ENCODE results near the gene PNCK. TPM values are rescaled to one million over a fixed set of nuclear protein-coding genes. Genes with fewer than 3 reads are reported as not detected.
A peak's percentile ranks its signal among the peaks of the same experiment; 100 is the strongest.

Gene PNCK
- total RNA-seq (0.54 TPM), polyA plus RNA-seq (not detected)

DNA sequence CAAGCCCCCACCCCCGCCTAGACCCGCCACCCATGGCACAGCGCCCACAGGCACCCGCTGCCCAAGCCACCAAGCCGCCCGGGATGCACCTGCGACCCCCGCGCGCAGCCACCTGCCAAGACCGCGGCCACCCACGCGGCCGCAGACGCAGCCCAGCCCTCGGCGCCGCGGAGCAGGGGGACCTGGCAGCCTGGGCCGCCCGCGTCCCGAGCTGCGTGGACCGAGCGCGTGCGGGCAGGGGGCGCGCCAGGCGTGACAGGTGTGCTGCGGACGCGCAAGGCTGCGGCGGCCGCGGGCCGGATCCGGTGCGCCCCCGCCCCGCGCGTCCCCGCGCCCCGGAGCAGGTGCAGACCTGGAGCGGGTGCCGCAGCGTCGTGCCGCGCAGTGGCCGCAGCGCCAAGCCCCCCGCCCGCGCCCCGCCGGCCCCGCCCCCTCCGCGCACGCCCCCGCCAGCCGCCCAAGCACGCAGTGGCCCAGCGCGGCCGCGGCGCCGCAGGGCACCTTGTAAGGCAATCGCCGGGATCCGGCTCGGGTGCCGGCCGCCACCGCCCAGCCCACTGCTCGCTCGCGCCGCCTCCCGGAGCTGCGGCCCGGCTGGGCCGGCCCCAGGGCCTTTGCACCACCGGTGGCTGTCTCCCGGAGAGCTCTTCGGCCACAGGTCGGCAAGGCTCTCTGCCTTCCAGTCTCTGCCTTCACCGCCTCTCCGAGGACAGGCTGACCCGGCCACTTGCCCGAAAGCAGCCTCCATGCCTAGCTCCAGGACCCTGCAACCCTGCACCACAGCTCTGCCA, at the start of gene PNCK:
Gene PNCK, minus strand, starts transcription at position 386 of the 791 bp plus-strand sequence. CDS start 737 bp downstream, outside the sequence.
- Histone ChIP-seq H3K4me1 (ENCODE audit: control insufficient read depth, insufficient read depth, low read length, poor library complexity, severe bottlenecking) (no peaks in the 10 kb centered on the region), H3K27me3 (ENCODE audit: control insufficient read depth, insufficient read depth, low read length) (no peaks in the 10 kb centered on the region), H3K27ac (ENCODE audit: insufficient read depth, low read length, poor library complexity, severe bottlenecking) (no peak within 1 kb of the TSS), H3K36me3 (ENCODE audit: control insufficient read depth, insufficient read depth, low read length) (no peaks in the 10 kb centered on the region), H3K9me3 (ENCODE audit: control insufficient read depth in 2 of 2, low read length in 2 of 2) (no peaks in the 10 kb centered on the region), H3K4me3 (ENCODE audit: low read depth, low read length) (no peak within 1 kb of the TSS)
- Mint-ChIP-seq H3K27ac (peak within 1 kb of the TSS in 1 of 3 donors; percentile 56), H3K9me3 (peaks cover 0 to 1% (median 0%) of the 10 kb centered on the region in 7 donors), H3K4me1 (peaks cover 0 to 3% (median 0%) of the 10 kb centered on the region in 4 donors), H3K4me3 (peak within 1 kb of the TSS in 1 of 4 donors; percentile 71), H3K27me3 (peaks cover 16% of the 10 kb centered on the region), H3K36me3 (no peaks in the 10 kb centered on the region)
- ATAC-seq (ENCODE audit: low read depth in 2 of 2) (no peak), DNase-seq (no peak)

- H3K27me3 ChIP-seq (ENCODE audit: control insufficient read depth, insufficient read depth, low read length): no peaks in the 10 kb centered on the region
- Mint-ChIP-seq H3K9me3 (peaks cover 0 to 1% (median 0%) of the 10 kb centered on the region in 7 donors), H3K27me3 (no peaks in the 10 kb centered on the region), H3K36me3 (peaks cover 6% of the 10 kb centered on the region), H3K4me1 (peaks cover 0 to 44% (median 14%) of the 10 kb centered on the region in 4 donors), H3K27ac (peak overlapping the region; percentile 75 to 94 (median 87)), H3K4me3 (peak overlapping the region; percentile 86 to 94 (median 90))
- peak overlapping the region; percentile 64 for H3K4me3 ChIP-seq (ENCODE audit: low read depth, low read length)
- ATAC-seq (ENCODE audit: low read depth in 2 of 2): no peak
- no peak for DNase-seq
- peaks cover 16% of the 10 kb centered on the region for H3K36me3 ChIP-seq (ENCODE audit: control insufficient read depth, insufficient read depth, low read length)
- peaks cover 46% of the 10 kb centered on the region for H3K4me1 ChIP-seq (ENCODE audit: control insufficient read depth, insufficient read depth, low read length, poor library complexity, severe bottlenecking)
- H3K27ac ChIP-seq (ENCODE audit: insufficient read depth, low read length, poor library complexity, severe bottlenecking): peak overlapping the region; percentile 76
- no peaks in the 10 kb centered on the region for H3K9me3 ChIP-seq (ENCODE audit: control insufficient read depth in 2 of 2, low read length in 2 of 2)
Observed at GRCh38 chrX:153722704-153723350, 49.2 kb upstream of the PNCK start.

DNA sequence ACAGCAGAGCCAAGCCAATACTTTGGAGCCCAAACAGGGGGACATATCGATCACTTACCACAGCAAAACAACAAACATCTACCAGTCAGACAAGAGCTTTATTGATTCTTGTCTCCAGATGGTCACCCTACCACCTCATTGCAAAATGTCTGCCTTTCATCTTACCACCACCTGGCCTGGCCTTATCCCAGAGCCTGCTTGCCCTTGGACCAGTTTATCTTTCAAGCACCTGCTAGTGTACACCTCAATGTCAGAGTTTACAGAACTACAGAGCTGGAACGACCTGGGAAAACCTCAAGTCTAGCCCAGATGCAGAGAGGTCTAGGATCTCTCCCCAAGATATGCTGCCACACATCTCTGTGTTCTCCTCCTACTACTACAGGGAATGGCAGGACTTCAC, 46.1 kb upstream of the PNCK start:
- Histone ChIP-seq H3K27ac (ENCODE audit: insufficient read depth, low read length, poor library complexity, severe bottlenecking) (no peak overlapping the region), H3K4me1 (ENCODE audit: control insufficient read depth, insufficient read depth, low read length, poor library complexity, severe bottlenecking) (peaks cover 15% of the 10 kb centered on the region), H3K9me3 (ENCODE audit: control insufficient read depth in 2 of 2, low read length in 2 of 2) (no peaks in the 10 kb centered on the region), H3K36me3 (ENCODE audit: control insufficient read depth, insufficient read depth, low read length) (peaks cover 35% of the 10 kb centered on the region), H3K27me3 (ENCODE audit: control insufficient read depth, insufficient read depth, low read length) (no peaks in the 10 kb centered on the region), H3K4me3 (ENCODE audit: low read depth, low read length) (no peak overlapping the region)
- DNase-seq: no peak
- Mint-ChIP-seq H3K9me3 (peaks cover 0 to 1% (median 0%) of the 10 kb centered on the region in 7 donors), H3K4me1 (peaks cover 0 to 32% (median 13%) of the 10 kb centered on the region in 4 donors), H3K27me3 (no peaks in the 10 kb centered on the region), H3K27ac (no peak overlapping the region), H3K4me3 (peak overlapping the region in 1 of 4 donors; percentile 32), H3K36me3 (peaks cover 9% of the 10 kb centered on the region)
- ATAC-seq (ENCODE audit: low read depth in 2 of 2): no peak

DNA sequence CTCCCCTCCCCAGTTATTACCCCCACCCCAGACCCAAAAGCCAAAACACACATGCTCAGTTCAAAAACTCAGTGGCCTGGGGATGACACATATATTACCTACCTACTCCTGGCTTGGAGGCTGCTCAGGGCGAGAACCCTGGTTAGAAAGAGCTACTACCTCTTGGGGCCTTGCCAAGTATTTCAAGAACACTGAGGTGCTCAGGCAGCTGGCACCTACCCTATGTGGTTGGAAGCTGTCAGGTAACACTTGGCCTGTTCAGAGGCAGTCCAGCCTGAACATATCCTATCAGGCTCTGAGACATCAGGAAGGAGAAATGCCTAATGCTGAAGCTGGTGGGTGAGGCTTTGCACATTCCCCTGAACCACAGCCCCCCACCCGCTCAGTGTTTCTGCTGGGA, 45.6 kb upstream of the PNCK start:
- peak overlapping the region in 1 of 4 donors; percentile 32 for H3K4me3 Mint-ChIP-seq
- peak overlapping the region in 1 of 3 donors; percentile 12 for H3K27ac Mint-ChIP-seq
- H3K4me1 Mint-ChIP-seq: peaks cover 0 to 32% (median 13%) of the 10 kb centered on the region in 4 donors
- no peak for DNase-seq
- H3K4me3 ChIP-seq (ENCODE audit: low read depth, low read length): no peak overlapping the region
- H3K36me3 Mint-ChIP-seq: peaks cover 11% of the 10 kb centered on the region
- H3K9me3 Mint-ChIP-seq: peaks cover 0 to 1% (median 0%) of the 10 kb centered on the region in 7 donors
- no peaks in the 10 kb centered on the region for H3K27me3 ChIP-seq (ENCODE audit: control insufficient read depth, insufficient read depth, low read length)
- H3K27me3 Mint-ChIP-seq: no peaks in the 10 kb centered on the region
- peaks cover 15% of the 10 kb centered on the region for H3K4me1 ChIP-seq (ENCODE audit: control insufficient read depth, insufficient read depth, low read length, poor library complexity, severe bottlenecking)
- H3K9me3 ChIP-seq (ENCODE audit: control insufficient read depth in 2 of 2, low read length in 2 of 2): no peaks in the 10 kb centered on the region
- H3K27ac ChIP-seq (ENCODE audit: insufficient read depth, low read length, poor library complexity, severe bottlenecking): no peak overlapping the region
- H3K36me3 ChIP-seq (ENCODE audit: control insufficient read depth, insufficient read depth, low read length): peaks cover 39% of the 10 kb centered on the region
- ATAC-seq (ENCODE audit: low read depth in 2 of 2): no peak

DNA sequence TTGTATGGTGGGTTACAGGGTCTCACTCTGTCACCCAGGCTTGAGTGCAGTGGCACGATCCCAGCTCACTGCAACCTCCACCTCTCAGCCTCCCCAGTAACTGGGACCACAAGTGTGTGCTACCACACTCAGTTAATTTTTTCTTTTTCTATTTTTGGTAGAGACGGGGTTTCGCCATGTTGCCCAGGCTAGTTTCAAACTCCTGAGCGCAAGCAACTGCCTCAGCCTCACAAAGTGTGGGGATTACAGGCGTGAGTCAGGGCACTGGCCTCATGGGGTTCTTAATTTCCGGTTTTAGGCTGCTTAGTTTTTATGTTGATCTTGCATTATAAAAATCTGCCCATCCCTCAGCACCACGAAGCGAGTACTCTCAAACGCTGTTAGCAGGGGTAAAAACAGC, 43.8 kb upstream of the PNCK start:
- Mint-ChIP-seq H3K27ac (no peak overlapping the region), H3K4me3 (no peak overlapping the region), H3K36me3 (peaks cover 12% of the 10 kb centered on the region), H3K27me3 (no peaks in the 10 kb centered on the region), H3K4me1 (peaks cover 0 to 24% (median 13%) of the 10 kb centered on the region in 4 donors), H3K9me3 (peaks cover 0 to 1% (median 0%) of the 10 kb centered on the region in 7 donors)
- no peak for DNase-seq
- Histone ChIP-seq H3K27me3 (ENCODE audit: control insufficient read depth, insufficient read depth, low read length) (no peaks in the 10 kb centered on the region), H3K27ac (ENCODE audit: insufficient read depth, low read length, poor library complexity, severe bottlenecking) (no peak overlapping the region), H3K36me3 (ENCODE audit: control insufficient read depth, insufficient read depth, low read length) (peaks cover 42% of the 10 kb centered on the region), H3K4me1 (ENCODE audit: control insufficient read depth, insufficient read depth, low read length, poor library complexity, severe bottlenecking) (peaks cover 9% of the 10 kb centered on the region), H3K9me3 (ENCODE audit: control insufficient read depth in 2 of 2, low read length in 2 of 2) (no peaks in the 10 kb centered on the region), H3K4me3 (ENCODE audit: low read depth, low read length) (no peak overlapping the region)
- ATAC-seq (ENCODE audit: low read depth in 2 of 2): no peak

DNA sequence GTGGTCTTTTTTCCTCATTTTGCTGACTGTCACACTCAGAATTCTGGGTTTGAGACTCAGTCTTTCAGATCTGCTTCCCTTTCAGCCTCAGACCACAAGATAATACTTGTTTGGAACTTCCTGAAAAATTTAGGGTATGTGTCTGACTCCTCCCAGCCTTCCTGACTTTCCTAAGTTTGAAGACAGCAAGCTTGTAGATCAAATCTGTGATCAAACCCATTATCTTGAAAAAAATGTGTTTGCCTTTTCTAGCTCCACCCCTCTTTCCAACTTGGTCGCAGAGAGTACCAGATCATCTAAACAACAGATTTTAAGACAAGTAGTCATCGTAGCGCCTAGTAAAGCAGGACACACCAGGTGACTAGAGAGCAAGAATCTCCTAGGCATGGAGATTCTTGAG, 40.6 kb upstream of the PNCK start:
- Mint-ChIP-seq H3K4me3 (no peak overlapping the region), H3K27me3 (no peaks in the 10 kb centered on the region), H3K9me3 (no peaks in the 10 kb centered on the region), H3K27ac (no peak overlapping the region), H3K36me3 (peaks cover 6% of the 10 kb centered on the region), H3K4me1 (peaks cover 0 to 14% (median 7%) of the 10 kb centered on the region in 4 donors)
- Histone ChIP-seq H3K27me3 (ENCODE audit: control insufficient read depth, insufficient read depth, low read length) (no peaks in the 10 kb centered on the region), H3K4me3 (ENCODE audit: low read depth, low read length) (no peak overlapping the region), H3K4me1 (ENCODE audit: control insufficient read depth, insufficient read depth, low read length, poor library complexity, severe bottlenecking) (no peaks in the 10 kb centered on the region), H3K36me3 (ENCODE audit: control insufficient read depth, insufficient read depth, low read length) (peaks cover 39% of the 10 kb centered on the region), H3K27ac (ENCODE audit: insufficient read depth, low read length, poor library complexity, severe bottlenecking) (no peak overlapping the region), H3K9me3 (ENCODE audit: control insufficient read depth in 2 of 2, low read length in 2 of 2) (no peaks in the 10 kb centered on the region)
- ATAC-seq (ENCODE audit: low read depth in 2 of 2) (no peak), DNase-seq (no peak)

GRCh38 chrX:153709726-153710674, 36.4 kb upstream of the PNCK start:
- no peak overlapping the region for H3K27ac ChIP-seq (ENCODE audit: insufficient read depth, low read length, poor library complexity, severe bottlenecking)
- DNase-seq (no peak), ATAC-seq (ENCODE audit: low read depth in 2 of 2) (no peak)
- Mint-ChIP-seq H3K9me3 (no peaks in the 10 kb centered on the region), H3K4me1 (peaks cover 0 to 11% (median 3%) of the 10 kb centered on the region in 4 donors), H3K36me3 (peaks cover 5% of the 10 kb centered on the region), H3K27me3 (no peaks in the 10 kb centered on the region), H3K27ac (no peak overlapping the region), H3K4me3 (no peak overlapping the region)
- no peaks in the 10 kb centered on the region for H3K27me3 ChIP-seq (ENCODE audit: control insufficient read depth, insufficient read depth, low read length)
- H3K4me1 ChIP-seq (ENCODE audit: control insufficient read depth, insufficient read depth, low read length, poor library complexity, severe bottlenecking): no peaks in the 10 kb centered on the region
- no peak overlapping the region for H3K4me3 ChIP-seq (ENCODE audit: low read depth, low read length)
- H3K36me3 ChIP-seq (ENCODE audit: control insufficient read depth, insufficient read depth, low read length): peaks cover 22% of the 10 kb centered on the region
- no peaks in the 10 kb centered on the region for H3K9me3 ChIP-seq (ENCODE audit: control insufficient read depth in 2 of 2, low read length in 2 of 2)

Data from CD4-positive, CD25-positive, alpha-beta regulatory T cell (primary cell).